NB4 (cell line): ENCODE results near the gene SLC25A43.

Source experiments
- DNase-seq: peaks from one replicate; pipeline ENCODE4 v3.0.0; 2010; ENCODE audit warnings: low read depth
- H3K4me3 ChIP-seq: one replicate; pipeline ENCODE4 v1.5.1; 2011; ENCODE audit warnings: mild to moderate bottlenecking, low read depth, low read length, moderate library complexity
- MYC ChIP-seq: IDR thresholded peaks from 2 replicates; pipeline ENCODE4 v1.6.1; 2011; ENCODE audit warnings: low read depth, low read length
- POLR2A ChIP-seq: IDR thresholded peaks from 2 replicates; pipeline ENCODE4 v1.6.1; 2011; ENCODE audit warnings: mild to moderate bottlenecking; ENCODE audit not compliant: insufficient read length; ENCODE audit errors: extremely low read depth
- TF ChIP-seq, protein P1 (sequence below): IDR thresholded peaks from one replicate; pipeline ENCODE4 v1.5.1; 2012; ENCODE audit warnings: low read depth, low read length
- TF ChIP-seq, protein P2 (sequence below): IDR thresholded peaks from 2 replicates; pipeline ENCODE4 v1.6.1; 2011; ENCODE audit warnings: low read depth, low read length

Gene SLC25A43

DNA sequence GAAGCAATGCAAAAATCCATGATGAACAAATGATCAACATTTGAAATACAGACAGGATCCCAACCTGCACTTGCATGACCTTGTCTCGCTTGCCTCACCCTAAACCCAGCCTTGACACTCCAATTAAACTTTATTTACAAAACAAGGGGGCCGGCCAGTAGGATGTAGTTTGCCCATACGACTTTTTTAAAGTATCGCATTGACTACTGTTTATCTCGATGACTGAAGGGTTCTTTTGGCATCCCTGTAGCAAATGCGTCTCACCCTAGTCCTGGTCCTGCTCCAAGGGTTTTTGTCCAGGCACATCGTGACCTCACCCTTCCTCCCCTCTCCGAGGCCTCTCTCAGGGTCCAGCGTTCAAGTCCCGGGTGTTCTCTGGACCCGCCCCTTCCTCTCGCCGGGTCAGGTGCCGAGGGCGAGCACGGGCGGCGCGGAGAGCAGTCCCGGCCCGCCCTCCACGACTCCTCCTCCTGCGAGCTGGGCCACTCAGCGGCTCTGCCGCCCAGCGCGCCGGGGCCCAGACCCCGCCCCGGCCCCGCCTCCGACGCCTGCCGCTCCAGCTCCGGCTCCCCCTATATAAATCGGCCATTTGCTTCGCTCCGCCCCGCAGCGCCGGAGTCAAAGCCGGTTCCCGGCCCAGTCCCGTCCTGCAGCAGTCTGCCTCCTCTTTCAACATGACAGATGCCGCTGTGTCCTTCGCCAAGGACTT is 68.9 kb downstream of the SLC25A43 start, which contains the start of gene SLC25A5:
TSS of gene SLC25A5 (plus strand) at position 603 of the 709 bp plus-strand sequence. CDS start at position 675, 72 bp downstream.
- TF ChIP-seq MYC (no peak), POLR2A (peak; percentile 88)
- peak within 1 kb of the TSS; percentile 78 for H3K4me3 ChIP-seq
- DNase-seq, result peak; percentile 90

DNA sequence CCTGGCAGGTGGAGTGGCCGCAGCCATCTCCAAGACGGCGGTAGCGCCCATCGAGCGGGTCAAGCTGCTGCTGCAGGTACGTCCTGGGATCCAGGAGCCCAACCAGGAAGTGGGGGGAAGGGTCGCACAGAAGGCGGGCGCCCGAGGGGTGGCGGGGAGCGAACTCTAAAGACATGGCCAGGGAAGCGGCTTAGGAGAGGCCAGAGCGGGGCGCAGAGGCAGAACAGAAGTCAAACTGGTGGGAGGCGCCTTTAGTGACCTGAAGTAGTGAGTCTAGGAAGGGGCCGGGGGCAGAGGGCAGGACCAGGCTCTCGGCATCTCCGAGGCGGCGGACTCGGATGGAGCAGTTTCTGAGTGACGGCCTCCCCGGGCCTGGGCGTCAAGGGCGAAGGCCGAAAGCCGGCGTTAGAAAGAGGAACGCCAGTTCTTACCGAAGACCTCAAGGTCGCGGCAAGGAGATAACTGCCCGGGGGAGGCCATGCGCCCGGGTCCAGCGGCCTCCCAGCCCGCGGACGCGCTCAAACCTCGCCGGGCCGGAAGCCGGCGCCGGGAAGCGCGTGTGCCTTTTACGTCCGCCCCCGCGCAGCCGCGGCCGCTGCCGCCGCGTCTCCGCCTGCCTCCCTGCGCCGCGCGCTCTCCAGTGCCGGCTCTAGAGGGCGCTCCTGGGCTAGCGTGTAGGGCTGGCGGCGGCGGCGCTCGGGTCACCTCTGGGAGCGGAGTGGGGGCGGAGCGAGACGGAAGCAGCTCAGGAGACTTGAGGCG is 69.6 kb downstream of the SLC25A43 start:
- H3K4me3 ChIP-seq, result peak overlapping the region; percentile 78
- TF ChIP-seq, protein P1, sequence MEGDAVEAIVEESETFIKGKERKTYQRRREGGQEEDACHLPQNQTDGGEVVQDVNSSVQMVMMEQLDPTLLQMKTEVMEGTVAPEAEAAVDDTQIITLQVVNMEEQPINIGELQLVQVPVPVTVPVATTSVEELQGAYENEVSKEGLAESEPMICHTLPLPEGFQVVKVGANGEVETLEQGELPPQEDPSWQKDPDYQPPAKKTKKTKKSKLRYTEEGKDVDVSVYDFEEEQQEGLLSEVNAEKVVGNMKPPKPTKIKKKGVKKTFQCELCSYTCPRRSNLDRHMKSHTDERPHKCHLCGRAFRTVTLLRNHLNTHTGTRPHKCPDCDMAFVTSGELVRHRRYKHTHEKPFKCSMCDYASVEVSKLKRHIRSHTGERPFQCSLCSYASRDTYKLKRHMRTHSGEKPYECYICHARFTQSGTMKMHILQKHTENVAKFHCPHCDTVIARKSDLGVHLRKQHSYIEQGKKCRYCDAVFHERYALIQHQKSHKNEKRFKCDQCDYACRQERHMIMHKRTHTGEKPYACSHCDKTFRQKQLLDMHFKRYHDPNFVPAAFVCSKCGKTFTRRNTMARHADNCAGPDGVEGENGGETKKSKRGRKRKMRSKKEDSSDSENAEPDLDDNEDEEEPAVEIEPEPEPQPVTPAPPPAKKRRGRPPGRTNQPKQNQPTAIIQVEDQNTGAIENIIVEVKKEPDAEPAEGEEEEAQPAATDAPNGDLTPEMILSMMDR, result peak; percentile 23
- peak; percentile 95 for TF ChIP-seq MYC
- peak; percentile 54 for TF ChIP-seq POLR2A
- TF ChIP-seq, protein P2, sequence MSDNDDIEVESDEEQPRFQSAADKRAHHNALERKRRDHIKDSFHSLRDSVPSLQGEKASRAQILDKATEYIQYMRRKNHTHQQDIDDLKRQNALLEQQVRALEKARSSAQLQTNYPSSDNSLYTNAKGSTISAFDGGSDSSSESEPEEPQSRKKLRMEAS, result peak; percentile 76
- peak; percentile 90 for DNase-seq

DNA sequence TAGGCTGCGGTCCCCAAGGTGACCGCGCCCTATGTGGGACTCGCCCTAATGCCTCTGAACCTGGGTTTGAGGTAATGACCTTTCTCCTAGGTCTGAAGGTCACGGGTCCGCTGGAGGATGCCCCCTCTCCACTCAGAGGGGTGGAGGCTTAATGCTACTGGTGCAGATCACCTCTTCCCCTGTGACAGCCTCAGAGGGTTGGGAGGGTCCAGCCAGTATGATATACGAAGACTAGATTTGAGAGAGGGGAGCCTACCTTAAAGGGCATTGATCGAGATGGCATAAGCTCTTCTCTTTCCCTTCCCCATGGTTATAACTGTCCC is 70.1 kb downstream of the SLC25A43 start:
- H3K4me3 ChIP-seq, result peak overlapping the region; percentile 75
- TF ChIP-seq, protein P2, result no peak
- DNase-seq, result no peak

DNA sequence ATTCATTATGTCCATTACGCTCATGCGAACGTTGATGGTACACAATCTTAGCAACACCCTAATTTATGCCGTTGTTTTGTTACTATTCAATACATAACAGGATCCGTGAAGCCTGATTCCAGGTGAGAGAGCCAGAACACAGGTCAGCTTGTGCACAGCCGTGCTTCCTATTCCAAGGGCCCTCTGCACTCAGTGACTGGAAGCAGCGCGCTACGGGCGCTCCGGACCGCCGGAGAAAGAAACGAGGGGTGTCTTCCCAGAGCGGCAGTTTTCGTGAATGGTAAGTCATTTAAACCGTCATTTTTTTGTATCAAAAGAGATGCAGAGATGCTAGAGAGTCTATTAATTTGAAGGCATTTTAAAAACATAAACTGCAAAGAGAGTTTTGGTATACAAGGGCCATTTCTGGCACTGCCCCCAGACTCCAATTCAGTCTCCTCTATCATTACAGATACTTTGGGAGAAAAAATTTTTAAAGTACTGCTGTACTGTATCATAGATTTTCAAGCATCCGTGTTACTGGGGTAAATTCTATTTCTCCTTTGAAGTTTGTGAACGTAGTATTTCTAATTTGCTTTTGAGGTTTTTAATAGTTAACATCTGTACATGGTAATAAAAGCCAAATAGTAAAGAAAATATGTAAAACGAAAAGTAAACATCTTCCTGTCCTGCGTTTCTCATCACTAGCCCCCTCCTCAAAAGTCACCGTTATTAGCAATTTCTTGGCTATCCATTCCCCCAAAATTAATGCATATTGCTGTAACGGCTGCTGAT is 75.7 kb downstream of the SLC25A43 start:
- no peak overlapping the region for H3K4me3 ChIP-seq
- TF ChIP-seq POLR2A, result no peak
- no peak for DNase-seq

DNA sequence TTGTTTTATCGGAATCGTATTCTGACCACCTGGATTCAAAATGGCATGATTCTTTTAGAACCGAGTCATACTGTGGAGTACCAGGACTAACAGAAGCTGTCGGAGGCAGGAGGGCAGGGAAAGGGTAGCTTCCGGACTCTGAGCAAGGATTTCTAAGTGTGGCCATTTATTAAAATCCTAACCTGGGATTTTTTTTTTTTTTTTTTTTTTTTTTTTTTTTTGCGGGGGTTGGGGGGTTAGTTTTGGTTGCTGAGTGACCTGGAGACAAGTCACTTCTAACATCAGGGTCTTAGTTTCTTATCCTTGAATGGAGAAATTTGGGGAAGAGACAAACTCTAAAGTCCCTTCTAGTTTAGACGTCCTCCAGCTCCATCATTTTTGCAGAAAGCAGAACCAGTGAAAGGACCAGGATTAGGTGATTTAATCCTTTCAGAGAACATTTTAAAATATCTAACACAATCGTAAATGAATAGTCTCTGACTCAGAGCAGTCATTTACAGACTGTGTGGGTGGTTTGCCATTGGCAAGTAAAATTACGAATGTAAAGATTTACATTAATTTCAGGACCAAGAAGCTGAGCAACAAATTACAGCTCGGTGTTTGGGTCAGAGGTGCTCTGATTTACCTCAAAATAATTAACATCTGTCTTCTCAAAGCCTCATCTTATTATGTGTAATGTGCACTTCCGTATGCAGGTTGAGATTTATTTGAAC is 76.4 kb downstream of the SLC25A43 start:
- no peak overlapping the region for H3K4me3 ChIP-seq
- TF ChIP-seq, protein P1, result no peak
- TF ChIP-seq POLR2A (no peak), MYC (no peak)
- TF ChIP-seq, protein P2, result no peak
- DNase-seq, result no peak

DNA sequence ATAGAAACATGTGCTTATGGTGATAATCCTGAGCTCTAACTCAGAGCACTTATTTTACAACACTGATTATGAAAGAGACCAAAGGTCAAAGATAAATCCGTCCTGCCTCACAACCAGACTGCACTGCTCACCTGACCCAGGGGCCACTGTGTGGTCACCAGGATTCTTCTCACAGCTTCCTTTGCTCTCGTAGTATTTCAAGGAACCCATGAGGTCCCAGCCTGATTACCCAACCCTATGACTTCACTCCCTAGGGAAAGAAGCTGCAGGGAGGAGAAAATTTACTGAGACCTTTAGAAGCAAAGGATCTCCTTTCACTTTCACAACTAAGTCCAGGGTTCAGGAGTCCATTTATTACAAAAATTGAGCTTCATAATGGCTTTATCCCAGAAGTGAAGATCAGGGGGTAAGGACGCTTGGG is 78.7 kb downstream of the SLC25A43 start:
- peak; percentile 85 for DNase-seq
- TF ChIP-seq, protein P1, result no peak
- TF ChIP-seq MYC (0 out of 2 replicates have a peak, but pooled peaks have one; percentile 33), POLR2A (no peak)
- H3K4me3 ChIP-seq, result peak overlapping the region; percentile 66

DNA sequence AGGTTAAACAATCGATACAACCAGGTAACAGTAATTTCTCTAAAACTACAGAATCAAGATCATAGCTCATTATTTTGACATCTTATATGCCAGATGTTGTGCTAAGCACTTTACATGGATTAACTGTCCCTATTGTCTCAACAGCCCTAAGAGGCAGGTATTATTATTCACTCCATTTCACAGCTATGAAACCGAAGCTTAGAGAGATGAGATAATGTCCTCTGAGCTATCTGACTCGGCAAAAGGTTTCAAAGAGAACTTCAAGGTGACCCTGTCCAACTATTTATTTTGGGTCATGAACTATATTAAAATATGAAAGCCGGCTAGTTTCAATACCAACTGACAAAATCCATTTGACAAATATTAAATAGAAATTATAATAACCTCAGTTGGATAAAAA is 79.4 kb downstream of the SLC25A43 start:
- TF ChIP-seq POLR2A (no peak), MYC (no peak)
- TF ChIP-seq, protein P2, result no peak
- TF ChIP-seq, protein P1, result no peak
- DNase-seq, result no peak

More for the DNA sequence above, 79.4 kb downstream of the SLC25A43 start:
- H3K4me3 ChIP-seq, result peak overlapping the region; percentile 66
